M059J (cell line): ENCODE measurements around the gene RUNX2. TPM values are rescaled to one million over a fixed set of nuclear protein-coding genes. Genes with fewer than 3 reads are reported as not detected.

Experiments used
- DNase-seq: peaks from one replicate; pipeline ENCODE4 v3.0.0-alpha.2; 2012; ENCODE audit warnings: low read depth
- total RNA-seq: library from RNA; depleted of rRNA; stranded (reverse); fragments of >200 nt; shearing (Covaris generic); gene quantifications from 2 replicates; pipeline ENCODE4 v1.2.3, GENCODE V29; 2014

Gene RUNX2
- total RNA-seq, 1 experiment from 2014 or later, result 37.2 TPM

DNA sequence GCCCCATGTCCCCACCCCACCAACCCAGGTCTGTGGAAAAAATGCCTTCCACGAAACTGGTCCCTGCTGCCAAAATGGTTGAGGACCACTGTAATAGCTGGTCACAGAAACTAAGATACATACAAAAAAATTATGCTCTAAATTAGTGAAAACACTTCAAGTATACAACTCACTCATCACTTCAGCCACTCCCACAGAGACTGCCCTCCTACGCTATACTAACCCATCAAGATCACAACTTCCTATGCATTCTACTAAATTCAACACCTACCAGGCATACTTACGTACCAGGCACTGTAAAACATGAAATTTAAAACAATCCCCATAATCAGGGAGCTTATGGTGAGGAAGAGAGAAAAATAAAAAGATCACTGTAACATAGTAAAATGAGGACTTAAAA, 22.9 kb downstream of the RUNX2 start:
- DNase-seq, result no peak

DNA sequence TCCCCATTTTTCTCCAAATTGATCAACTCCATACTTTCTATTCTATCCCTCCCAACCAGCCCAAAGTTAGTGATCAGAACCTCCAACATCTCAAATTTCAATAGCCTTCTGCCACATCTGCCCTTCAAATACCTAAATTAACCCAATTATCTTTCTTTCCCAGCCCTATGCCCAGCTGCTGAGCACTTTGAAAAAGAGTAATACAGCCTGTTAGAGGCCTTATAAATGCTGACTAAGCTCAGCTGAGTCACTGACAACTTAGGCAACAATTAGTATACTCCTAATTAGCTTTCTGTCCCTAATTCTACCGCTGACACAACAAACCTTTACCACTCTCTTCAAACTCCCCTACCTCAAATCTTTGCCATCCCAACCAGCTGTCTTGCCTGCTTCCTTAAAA, 23.5 kb downstream of the RUNX2 start:
- no peak for DNase-seq

DNA sequence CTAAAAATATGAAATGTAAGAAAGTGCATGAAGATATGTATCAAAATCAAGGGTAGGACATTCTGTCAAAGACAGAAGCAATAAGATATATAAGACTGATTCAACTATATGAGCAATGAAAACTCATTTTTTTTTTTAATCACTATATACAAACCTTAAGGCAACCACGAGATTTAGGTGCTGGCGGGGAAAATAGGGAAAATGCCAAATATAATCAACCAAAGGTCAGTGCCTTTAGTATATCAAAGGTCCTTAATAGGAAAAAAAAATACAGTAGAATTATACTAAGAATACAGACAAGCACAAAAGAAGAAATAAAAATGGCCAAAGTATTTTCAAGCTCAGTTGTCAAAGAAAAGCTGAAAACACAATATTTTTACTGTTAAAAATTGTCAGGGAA, 25.5 kb downstream of the RUNX2 start:
- DNase-seq, result no peak

DNA sequence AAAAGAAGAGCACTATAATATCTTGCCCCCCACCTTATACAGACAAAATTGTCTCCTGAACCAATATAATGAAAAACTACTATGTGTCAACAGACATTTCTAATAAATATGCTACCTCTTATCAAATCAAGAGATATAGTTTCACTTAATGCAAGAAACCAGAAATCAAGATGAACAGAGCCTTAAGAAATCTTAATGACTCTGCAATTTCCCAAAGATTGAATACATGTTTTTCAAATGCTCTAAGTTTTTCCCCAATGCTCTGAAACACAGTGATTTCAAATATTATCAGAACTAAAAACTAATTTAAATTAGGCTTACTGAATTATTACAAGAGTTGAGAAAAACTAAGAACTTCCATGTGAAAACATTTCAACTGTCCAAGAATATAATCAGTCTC, 36.3 kb downstream of the RUNX2 start:
- no peak for DNase-seq

DNA sequence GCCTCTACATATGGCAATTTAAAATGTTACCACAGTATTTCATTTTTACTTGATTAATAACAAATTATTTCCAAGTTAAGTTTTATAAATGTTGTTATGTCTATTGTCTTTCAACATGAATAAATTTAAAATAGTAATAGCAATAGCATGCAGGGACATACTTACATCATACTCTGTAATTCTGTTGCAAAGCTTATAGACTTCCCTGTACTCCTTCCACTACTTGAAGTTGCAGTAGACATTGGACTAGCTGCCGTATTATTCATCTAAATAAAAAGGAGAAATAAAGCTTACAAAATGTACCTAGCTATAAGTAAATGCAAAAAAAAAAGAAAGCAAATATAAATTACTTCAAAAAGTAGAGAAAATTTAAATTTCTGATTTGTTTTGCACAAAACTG, 36.9 kb downstream of the RUNX2 start:
- no peak for DNase-seq

DNA sequence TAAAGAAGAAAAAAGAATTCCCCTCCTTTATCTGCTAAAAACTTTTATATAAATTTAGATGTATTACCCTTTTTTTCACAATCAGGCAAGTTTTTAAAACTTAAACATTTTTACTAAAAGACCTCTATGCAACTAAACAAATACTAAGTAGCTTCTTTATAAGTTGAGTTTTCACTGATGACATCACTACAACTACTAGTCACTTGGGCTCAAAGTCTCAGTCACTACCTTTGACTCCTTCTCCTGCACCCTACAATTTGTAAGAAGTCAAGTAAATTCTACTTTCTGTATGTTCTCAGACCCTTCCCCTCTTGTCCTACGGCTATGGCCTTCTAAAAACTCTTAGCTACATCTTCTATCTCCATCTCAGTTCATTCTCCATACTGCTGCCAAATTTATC, 38.4 kb downstream of the RUNX2 start:
- DNase-seq, result no peak

DNA sequence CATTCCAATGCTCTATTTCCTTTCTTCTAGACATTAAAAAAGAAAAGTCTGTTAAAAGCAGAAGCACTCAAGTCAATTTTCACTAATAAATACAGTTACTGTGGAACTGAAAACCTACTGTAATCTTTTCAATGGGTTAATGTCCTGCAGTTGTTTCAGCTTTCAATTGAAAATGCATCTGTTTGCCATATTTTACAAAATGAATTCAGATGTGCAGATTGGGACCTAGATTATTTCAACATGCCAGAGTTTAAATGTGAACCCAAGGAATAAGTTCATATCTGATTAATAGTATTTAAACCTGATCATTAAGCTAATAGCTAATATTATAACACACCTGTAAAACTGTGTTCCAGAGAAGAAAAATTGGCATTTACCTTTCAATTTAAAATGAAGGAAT, 39.9 kb downstream of the RUNX2 start:
- no peak for DNase-seq

DNA sequence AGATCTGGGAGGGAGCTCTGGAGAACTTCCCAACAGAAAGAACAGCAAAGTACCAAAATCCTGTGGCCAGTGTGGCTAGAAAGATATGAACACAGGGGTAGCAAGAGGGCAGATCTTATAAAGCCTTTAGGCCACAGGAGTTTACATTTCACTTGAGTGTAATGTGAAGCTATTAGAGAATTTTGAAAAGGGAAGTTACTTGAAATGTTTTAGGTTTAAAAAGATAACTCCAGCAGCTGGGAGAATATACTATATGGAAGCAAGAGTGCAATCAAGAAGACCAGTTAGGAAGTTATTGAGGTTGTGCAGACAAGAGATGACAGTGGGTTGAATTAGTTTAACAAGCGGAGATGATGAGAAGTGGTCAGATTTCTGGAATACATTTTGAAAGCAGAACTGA, 41.7 kb downstream of the RUNX2 start:
- peak; percentile 22 for DNase-seq

DNA sequence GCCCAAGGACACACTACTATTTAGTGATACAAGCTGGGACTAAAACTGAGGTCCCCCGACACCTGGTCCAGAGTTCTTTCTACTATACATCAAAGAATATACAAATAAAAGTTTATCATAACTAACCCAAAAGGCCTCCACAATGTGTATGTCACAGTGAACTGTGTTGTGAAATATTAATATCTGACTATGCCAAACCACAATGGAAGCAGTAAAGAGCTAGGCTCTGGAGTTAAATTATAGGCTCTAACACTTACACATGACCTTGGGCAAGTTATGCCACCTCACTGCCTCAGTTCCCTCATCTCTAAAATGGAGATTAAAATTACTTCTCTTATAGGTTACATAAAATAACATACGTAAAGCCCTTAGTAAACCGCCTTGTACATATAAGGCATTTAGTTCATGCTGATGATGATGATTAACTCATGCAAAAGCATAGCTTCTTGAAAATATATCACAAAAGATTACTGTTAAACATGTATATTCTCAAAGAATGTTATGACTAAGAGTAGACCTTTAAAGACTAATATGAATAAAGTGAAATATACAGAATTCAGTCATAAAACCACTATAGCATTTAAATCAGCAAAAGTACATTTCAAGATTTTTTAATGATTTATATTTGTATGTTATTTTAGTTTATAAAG, 43.9 kb downstream of the RUNX2 start:
- no peak for DNase-seq

DNA sequence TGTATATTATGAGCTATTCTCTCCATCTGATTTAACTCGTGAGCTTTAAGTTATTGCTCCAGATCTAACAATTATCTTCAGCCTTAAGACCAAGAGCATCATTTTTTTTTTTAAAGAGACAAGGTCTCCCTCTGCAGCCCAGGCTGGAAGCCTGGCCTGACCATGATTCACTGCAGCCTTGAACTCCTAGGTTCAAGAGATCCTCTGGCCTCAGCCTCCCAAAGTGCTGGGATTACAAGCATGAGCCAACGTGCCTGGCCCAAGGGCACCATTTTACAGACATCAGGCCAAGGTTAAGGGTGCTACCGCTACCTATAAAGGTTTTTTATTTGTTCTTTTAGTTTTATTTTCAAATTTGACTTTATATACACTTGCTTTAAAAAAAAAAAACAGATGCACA, 47.3 kb downstream of the RUNX2 start:
- peak; percentile 23 for DNase-seq

DNA sequence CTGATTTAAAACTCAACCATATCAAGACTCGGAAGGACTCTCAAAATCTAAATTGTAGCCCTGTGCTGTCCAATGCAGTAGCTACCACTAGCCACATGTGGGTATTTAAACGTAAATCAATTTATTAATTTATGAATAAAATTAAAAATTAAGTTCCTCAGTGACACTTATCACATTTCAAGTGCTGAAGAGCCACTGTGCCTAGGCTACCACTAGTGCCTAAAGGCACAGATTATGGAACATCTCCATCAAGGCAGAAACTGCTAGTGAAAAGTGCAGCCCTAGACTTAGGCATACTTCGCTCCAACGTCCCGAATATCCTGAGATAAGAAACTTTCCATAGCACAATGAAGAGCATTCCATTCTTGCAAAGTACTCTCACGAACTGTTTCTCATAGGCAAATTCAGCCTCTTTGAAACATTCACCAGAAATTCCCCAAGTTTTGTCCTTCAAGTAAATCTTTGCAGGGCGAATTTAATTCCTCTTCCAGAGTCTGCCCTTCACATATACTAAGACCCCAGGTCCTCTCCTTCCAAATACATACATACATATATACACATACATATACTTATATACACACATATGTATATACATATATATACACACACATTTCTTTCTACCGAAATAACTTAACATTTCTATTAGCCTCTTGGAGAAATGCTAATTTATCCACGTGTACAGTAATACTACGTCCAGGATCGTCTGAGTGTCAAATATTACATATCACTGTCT, 48.3 kb downstream of the RUNX2 start:
- DNase-seq, result peak; percentile 19

DNA sequence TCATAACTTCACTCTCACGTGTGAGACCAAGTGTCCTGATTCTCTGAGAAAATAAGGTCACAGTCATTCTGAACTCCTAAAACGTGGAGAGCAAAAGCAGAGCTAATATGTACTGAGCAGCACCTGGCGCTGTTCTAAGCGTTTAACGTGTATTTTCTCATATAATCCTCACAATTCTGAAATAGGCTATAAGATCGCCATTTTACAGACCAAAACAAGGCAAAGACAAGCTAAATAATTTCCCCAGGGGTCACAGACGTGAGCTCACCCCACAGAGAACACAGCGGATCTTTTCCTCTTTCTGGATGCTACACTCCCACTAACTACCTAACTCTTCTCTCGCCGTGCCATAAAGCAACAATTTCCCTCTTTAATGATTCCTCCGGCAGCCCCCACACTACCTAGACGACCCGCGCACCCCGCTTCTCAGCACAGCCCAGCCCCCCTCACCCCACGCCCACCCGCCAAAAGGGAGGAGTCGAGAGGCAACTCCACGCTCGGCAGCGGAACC, 49.0 kb downstream of the RUNX2 start:
- peak; percentile 30 for DNase-seq

DNA sequence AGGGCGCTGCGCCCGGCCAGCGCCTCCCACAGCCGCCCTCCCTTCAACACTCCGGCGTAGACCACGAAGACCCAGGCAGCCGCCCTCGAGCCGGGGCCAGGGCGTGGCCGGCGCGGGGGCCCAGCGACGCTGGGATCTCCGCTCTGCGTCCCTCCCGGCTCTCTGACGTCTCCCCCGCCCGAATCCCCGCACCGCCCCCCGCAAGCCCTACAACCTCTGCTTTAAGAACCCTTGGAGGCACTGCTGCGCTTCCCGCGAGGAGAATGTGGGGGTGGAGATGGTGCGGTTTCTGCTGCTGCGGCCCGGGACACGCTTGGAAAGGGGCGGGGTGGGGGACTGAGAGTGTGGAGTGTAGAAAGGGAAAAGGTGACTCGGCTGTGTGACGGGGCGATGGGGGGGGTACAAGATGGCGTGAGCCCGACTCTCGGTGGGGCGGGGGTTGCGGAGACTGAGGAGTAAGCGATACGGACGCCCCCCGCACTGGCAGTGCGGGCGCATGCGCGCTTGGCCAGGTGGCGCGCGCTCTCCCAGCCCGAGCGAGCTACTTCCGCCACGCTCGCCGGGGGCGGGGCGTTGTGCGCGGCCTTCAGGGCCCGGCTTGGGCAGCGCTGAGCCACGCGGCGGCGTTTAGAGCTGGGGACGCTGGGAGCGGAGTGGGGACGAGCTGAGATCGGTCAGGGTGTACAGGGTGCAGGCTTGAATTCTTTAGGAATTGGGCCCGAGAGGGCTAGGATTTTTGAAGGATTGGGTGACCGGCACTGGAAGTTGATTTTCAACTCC, 49.6 kb downstream of the RUNX2 start, which contains the start of gene SUPT3H:
Gene SUPT3H, minus strand, starts transcription at position 381 of the 780 bp plus-strand sequence.
- DNase-seq, result peak; percentile 94

DNA sequence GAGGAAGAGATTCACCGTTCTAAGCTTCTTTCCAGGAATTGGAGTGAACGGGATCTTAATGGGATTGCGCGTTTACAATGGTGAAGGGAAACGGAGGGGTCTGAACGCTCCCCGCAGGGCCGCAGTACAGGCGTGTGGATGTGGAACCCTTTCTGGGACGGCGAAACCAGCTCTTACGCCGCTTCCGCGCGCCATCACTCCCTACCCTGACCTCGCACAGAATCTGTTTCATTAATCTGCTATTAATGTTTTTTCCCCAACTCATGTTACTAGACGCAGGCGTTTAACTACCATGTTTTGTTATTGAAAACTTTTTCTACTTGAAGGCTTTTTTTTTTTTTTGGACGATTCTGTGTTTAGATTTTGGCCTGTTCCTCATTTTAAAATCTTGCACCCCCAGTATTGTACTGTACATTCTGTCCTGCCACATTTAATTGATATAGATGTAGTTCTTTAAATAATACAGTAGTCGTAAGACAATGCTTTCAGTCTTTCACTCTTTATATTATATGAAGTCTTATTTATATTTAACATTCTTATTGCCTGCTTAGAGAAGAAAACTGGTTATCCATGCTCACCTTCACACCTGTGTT, 50.3 kb downstream of the RUNX2 start:
- DNase-seq, result no peak

DNA sequence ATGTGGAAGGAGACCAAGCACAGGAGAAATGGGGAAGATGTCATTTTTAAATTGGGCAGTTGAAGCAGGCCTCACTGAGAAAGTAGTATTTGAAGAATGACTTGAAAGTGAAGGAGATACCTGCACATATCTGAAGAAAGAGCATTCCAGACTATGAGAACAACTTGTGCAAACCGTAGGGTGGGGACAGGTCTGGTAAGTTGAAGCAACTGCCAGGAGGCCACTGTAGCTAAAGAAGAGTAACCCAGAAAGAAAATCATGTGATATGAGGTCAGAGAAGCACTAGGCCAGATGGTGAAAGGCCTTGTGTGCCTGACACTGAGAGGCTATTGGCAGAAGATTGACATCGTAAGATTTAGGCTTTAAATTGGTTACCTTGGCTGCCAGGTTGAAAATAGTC, 54.3 kb downstream of the RUNX2 start:
- DNase-seq, result no peak

DNA sequence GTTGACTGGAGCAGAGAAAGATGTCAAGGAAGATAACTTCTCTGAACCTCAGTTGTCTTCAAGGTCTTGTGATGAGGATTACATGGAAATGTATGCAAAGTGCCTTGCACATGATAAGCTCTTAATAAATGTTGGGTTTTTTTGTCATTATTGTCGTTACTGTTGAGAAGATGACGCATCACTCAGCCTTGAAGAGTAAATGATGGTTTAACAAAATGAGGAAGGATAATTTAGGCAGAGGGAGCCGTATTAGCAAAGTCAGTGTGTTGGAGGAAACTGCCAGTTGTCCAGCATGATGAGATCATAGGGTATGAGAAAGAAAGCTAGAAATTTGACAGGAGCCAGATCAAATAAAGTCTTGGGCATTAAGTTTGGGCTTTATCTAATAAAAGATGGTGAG, 58.4 kb downstream of the RUNX2 start:
- no peak for DNase-seq

DNA sequence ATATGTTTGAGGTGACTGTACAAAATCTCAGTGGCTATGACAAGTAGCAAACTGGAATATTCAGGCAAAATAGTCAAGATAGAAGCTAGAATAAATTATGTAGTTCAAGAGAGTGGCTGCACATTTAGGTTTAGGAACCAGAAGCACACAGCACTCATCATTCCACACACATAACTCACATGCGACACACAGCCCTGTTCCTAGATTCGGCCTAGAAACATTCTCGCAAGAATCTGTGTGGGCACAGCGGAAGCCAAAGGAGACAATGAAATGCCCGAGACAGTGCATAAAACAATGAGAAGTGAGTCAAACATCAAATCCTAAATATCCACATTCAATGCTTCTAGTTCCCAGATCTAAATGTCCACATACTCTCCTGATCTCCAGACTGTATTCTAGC, 59.1 kb downstream of the RUNX2 start:
- peak; percentile 54 for DNase-seq

DNA sequence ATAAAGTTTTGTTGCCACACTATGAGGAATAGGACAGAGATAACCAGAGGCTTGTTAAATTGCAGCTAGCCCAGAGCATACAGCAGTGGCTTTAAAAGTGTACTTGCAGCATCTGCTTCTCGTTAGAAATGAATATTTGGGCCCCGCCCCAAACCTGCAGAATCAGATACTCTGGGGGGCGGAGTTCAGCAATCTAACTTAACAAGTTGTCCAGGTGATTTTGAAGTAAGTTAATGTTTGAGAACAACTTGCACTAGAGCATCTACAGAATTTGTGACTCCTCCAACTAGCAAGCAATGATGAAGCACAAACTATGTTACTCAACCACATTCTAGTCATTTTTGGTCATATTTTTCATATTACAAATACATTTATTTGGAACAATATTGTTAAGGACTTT, 60.2 kb downstream of the RUNX2 start:
- DNase-seq, result no peak

DNA sequence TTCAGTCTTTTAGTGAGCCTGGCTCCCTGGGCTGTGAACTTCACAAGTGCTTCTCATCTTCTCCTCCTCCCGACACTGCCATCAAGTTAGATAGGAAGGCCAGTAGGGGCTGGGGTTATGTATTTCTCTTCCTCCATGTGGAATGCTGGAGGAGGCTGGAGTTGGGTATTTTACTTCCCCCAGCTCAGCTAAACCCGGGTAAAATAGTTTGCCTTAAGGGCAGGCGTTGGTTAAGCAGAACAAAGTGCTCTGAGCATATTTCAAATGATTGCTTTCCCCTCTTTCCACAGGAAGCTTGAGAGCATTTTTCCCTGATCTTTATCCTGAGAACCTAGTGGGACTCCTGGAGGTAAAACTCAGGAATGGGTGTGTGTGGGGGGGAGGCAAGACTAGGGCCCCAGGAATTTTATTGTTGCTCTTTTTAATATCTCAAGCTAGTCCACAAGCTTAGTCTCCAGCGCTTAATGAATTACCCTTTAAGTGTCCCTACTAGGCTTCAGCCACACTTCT, 66.5 kb downstream of the RUNX2 start:
- no peak for DNase-seq

DNA sequence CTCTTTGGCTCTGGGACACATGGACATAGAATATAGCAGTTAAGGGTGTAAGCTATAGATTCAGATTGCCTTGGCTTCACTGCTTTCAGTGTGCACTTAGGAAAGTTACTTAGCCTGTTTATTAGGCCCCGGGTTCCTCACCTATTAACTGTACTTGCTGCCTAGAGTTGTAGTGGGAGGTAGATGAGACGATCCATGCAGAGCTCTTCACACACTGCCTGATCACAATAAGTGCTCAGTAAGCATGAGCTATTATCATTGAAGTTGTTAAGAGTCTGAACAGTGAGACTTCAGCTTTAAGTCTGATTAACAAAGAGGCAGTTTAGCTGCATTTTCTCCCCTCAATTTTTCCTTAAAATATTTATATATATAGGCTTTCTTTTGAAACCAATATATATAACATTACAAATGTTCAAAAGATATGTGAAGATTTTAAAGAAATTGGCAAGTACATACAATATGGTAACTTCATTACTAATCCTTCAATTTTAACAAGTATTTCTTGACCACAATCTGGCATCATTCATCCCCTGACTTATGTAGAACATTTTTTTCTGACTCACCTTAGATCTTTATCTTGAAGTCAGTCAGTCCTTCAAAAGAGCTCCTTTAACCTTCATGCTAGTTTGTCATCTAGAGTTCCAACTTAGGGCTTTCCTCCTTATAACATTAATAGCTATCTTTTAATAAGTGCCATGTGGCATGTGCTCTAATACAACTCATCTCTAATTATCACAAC, 70.1 kb downstream of the RUNX2 start:
- peak; percentile 87 for DNase-seq

DNA sequence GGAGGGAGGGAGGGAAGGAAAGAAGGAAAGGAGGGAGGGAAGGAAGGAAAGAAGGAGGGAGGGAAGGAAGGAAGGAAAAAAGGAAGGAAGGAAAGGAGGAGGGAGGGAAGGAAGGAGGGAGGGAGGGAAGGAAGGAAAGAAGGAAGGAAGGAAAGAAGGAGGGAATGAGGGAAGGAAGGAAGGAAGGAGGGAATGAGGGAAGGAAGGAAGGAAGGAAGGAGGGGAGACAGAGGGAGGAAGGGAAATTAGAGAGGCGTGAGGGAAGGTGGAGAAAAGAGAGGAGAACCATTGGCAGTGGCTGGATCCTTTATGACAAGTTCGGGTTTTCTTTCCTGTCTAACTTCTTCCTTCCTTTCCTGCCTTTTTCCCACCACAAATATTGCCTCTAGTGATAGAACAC, 71.9 kb downstream of the RUNX2 start:
- DNase-seq, result no peak
